Activated T-cell treated with anti-CD3 and anti-CD28 coated beads, Interleukin-2, amount 50 U/mL, for 24 hours (primary cell): ENCODE results near the gene GRM1.

Source experiments
- DNase-seq: peaks from one replicate; pipeline ENCODE4 v3.0.0-alpha.2; 2020
- H3K27ac Mint-ChIP-seq: 2 replicates; pipeline ENCODE4 v1.8.0; 2020; ENCODE audit warnings: mild to moderate bottlenecking, mixed read lengths
- H3K27me3 Mint-ChIP-seq: 2 replicates; pipeline ENCODE4 v1.8.0; 2020; ENCODE audit warnings: mixed read lengths
- H3K36me3 Mint-ChIP-seq: 2 replicates; pipeline ENCODE4 v1.8.0; 2020; ENCODE audit warnings: low read depth, mixed read lengths
- H3K4me1 Mint-ChIP-seq: 2 replicates; pipeline ENCODE4 v1.8.0; 2020; ENCODE audit warnings: low read depth, mixed read lengths
- H3K4me3 Mint-ChIP-seq: 2 replicates; pipeline ENCODE4 v1.8.0; 2020; ENCODE audit warnings: mild to moderate bottlenecking, moderate library complexity, mixed read lengths
- H3K9me3 Mint-ChIP-seq: 2 replicates; pipeline ENCODE4 v1.8.0; 2020; ENCODE audit warnings: mixed read lengths

Gene GRM1

DNA sequence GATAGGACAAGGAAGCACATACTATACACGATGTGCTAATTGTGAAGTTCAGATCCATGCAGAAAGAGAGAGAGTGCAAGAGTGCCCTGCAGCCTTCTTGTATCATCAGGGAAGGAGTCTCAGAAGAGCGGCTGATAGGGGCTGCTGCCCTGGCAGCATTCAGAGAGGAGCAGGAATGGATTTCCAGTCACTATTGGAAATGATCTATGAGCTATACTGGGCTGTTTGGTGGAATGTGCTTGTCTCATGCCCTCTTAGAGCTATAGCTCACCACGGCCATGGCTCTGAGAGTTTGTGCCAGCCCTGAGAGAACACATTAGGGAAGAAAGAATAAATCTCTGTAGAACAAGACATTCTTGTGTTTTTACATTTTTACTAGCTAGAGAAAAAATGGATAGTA, 302.2 kb downstream of the GRM1 start:
- no peak for DNase-seq
- no peaks in the 10 kb centered on the region for H3K36me3 Mint-ChIP-seq
- no peaks in the 10 kb centered on the region for H3K9me3 Mint-ChIP-seq
- no peaks in the 10 kb centered on the region for H3K27me3 Mint-ChIP-seq
- H3K4me1 Mint-ChIP-seq = no peaks in the 10 kb centered on the region
- no peak overlapping the region for H3K4me3 Mint-ChIP-seq
- no peak overlapping the region for H3K27ac Mint-ChIP-seq

DNA sequence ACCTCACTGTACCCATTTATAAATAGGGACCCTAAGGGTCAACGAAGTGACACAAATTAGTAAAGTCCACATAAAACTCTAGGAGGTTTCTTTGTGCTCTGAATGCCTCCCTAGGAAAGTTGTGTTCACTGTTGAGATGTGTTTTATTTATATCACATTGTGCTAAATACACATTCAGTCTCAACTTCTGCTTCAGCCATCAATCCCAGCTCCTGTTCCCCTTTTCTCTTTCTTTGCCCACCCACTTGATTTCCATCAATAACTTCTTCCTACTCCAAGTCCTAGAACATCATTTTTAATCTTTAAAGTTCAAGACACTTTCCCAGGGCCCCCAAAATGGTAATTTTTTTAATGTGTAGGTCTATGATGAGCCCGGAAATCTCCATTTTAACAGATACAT, 306.5 kb downstream of the GRM1 start:
- no peak for DNase-seq
- no peak overlapping the region for H3K27ac Mint-ChIP-seq
- H3K4me1 Mint-ChIP-seq = no peaks in the 10 kb centered on the region
- H3K4me3 Mint-ChIP-seq = no peak overlapping the region
- H3K36me3 Mint-ChIP-seq = no peaks in the 10 kb centered on the region
- no peaks in the 10 kb centered on the region for H3K9me3 Mint-ChIP-seq
- no peaks in the 10 kb centered on the region for H3K27me3 Mint-ChIP-seq

DNA sequence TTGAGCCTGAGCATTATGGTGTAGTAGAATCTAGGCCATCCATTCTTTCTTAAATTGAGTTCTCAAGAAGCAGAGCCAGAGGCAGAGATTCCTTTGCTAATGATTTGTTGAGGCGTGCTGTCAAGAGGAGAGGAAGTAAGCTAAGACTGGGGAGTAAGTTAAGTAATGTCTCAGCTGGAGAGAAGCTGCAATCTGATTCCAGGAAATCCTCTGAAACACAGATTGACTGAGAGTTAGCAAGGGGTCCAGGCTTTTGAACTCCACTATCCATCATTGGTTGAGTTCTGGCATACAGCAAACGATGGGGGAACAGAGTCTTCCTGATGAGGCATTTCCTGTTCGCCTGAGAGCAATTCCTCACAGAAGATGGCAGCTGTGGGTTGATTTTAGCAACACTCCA, 307.3 kb downstream of the GRM1 start:
- Mint-ChIP-seq H3K9me3 (no peaks in the 10 kb centered on the region), H3K27me3 (no peaks in the 10 kb centered on the region), H3K4me1 (no peaks in the 10 kb centered on the region), H3K27ac (no peak overlapping the region), H3K4me3 (no peak overlapping the region), H3K36me3 (no peaks in the 10 kb centered on the region)
- DNase-seq = no peak

DNA sequence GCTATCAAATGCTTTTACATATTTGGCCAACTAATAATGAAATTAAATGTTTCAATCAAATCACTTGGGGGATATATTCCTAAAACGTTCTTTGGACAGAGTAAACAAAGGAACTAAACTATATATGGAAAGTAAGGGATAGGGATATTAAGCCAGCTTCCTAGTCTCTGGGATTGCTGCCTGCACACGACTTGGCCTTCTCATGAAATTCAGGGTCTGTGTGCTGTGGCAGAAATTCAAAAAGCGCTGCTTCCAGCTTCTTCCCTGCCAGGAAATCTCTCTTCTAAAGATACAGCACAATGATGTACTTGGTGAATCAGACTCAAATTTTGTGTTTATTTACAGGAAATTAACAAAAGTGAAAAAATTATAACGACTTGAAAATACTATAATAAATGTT, 308.5 kb downstream of the GRM1 start:
- Mint-ChIP-seq H3K27ac (no peak overlapping the region), H3K4me1 (no peaks in the 10 kb centered on the region), H3K36me3 (no peaks in the 10 kb centered on the region), H3K4me3 (no peak overlapping the region), H3K27me3 (no peaks in the 10 kb centered on the region), H3K9me3 (no peaks in the 10 kb centered on the region)
- DNase-seq = no peak

DNA sequence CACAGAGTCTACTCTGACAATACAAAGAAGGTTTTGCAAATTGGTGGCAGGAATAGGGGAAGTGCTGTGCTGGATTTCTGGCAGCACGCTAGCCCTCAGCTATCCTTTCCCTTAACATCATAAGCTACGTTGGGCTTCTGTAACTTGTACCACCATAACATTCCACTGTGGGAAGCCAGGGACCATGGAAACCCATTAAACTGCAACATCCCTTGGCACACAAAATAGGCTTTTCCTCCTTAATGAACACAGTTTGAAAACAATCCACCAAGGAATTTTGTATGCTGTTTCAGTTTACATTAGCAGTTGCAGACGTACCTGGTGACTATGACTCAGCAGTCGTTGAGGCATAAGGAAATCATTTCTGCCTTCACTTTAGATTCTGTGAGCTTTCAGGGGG, 310.9 kb downstream of the GRM1 start:
- H3K4me3 Mint-ChIP-seq = no peak overlapping the region
- H3K27me3 Mint-ChIP-seq = peaks cover 6% of the 10 kb centered on the region
- DNase-seq = no peak
- no peak overlapping the region for H3K27ac Mint-ChIP-seq
- no peaks in the 10 kb centered on the region for H3K36me3 Mint-ChIP-seq
- no peaks in the 10 kb centered on the region for H3K4me1 Mint-ChIP-seq
- no peaks in the 10 kb centered on the region for H3K9me3 Mint-ChIP-seq

DNA sequence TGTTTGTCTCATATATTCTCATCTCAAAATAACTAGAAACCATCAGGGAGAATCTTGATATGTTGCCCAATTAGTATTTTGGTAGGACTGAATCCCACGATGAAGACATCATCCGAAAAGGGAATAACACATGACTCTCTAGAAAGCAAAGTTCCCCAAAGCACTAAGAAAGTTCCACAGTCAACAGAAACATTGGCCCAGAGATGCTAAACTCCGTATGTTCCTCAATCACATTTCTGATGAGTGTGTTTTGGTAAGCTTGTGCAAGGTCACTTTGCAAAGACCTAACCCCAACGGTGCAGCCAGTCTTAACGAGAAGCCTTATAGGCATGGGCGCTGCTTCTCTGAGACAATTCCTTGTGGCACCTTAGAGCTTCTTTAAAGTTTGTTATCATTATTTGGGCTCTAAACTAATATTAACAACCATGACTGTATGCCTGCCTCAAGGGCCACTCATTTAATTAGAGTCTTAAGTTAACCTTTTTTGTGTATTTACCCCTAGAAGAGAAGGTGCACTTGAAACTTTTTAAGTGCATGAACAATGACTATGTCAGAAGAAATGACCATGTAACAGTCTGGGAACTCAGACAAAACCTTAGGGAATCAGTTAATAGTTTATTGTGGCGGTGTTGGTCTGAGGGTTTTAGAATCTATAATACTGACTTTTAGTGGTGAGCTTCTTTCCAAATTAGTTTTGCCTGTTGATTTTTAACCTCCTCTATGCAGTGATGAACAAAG, 312.8 kb downstream of the GRM1 start:
- no peaks in the 10 kb centered on the region for H3K36me3 Mint-ChIP-seq
- H3K4me1 Mint-ChIP-seq = no peaks in the 10 kb centered on the region
- no peak overlapping the region for H3K4me3 Mint-ChIP-seq
- DNase-seq = no peak
- H3K27me3 Mint-ChIP-seq = peaks cover 6% of the 10 kb centered on the region
- no peak overlapping the region for H3K27ac Mint-ChIP-seq
- no peaks in the 10 kb centered on the region for H3K9me3 Mint-ChIP-seq

DNA sequence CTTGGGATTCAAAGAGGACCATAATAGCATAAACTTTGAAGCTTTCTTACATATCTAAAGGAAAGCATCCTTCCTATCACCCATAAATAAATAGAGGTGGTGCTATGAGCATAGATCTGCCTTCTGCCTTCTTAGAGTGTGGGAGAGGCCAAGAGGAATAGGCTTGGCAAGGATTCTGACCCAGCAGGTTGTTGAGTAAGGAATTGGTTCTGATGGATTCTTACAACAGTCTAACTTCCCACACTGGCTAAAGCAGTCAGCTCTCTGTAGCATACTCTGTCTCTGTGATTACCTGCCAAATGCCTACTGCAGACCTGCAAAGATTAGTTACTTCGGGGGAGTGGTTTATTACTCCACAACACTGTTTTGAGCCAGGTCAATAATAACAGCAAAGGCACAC, 316.7 kb downstream of the GRM1 start:
- Mint-ChIP-seq H3K36me3 (no peaks in the 10 kb centered on the region), H3K4me1 (no peaks in the 10 kb centered on the region), H3K9me3 (no peaks in the 10 kb centered on the region), H3K4me3 (no peak overlapping the region), H3K27me3 (peaks cover 6% of the 10 kb centered on the region), H3K27ac (no peak overlapping the region)
- no peak for DNase-seq

DNA sequence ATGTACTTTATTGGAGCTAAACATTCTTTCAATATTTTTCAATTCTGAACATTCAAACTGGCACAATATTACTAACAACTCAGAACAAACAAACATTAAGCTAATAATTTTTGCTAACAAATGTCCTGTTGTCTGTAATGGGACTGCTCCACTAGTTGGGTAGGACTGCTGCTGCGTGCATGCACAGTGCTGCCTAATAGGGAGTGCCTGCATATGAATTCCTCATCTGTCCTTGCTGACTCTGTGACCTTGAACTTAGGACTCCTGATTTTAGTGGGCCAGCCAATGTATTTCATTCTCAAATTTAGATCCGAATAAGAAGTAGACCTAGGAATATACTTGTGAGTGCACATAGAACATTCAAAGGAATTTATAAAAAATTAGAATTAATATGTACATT, 318.2 kb downstream of the GRM1 start:
- Mint-ChIP-seq H3K4me3 (no peak overlapping the region), H3K4me1 (no peaks in the 10 kb centered on the region), H3K27me3 (peaks cover 6% of the 10 kb centered on the region)

DNA sequence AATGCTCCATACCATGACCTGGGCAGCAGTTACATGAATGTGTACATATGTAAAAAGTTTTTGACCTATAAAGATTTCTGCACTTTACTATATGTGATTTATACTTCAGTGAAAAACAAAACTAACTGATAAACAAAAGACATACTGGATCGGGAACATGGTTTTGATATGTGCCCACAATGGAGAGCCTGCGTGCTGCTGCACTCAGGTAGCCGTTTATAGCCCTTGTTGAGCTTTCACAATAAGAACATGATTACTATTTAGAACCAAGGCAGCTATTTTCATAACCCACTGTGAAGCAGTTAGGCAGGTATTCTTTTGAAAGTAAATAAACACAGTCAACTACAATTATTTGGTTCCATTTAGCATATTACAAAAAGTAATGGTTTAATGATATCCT, 318.8 kb downstream of the GRM1 start:
- no peak overlapping the region for H3K4me3 Mint-ChIP-seq
- no peaks in the 10 kb centered on the region for H3K9me3 Mint-ChIP-seq
- H3K36me3 Mint-ChIP-seq = no peaks in the 10 kb centered on the region
- H3K27me3 Mint-ChIP-seq = peaks cover 6% of the 10 kb centered on the region
- H3K4me1 Mint-ChIP-seq = no peaks in the 10 kb centered on the region
- DNase-seq = no peak
- no peak overlapping the region for H3K27ac Mint-ChIP-seq

More for the DNA sequence above, 318.2 kb downstream of the GRM1 start:
- no peaks in the 10 kb centered on the region for H3K36me3 Mint-ChIP-seq
- no peak overlapping the region for H3K27ac Mint-ChIP-seq
- no peak for DNase-seq
- H3K9me3 Mint-ChIP-seq = no peaks in the 10 kb centered on the region

DNA sequence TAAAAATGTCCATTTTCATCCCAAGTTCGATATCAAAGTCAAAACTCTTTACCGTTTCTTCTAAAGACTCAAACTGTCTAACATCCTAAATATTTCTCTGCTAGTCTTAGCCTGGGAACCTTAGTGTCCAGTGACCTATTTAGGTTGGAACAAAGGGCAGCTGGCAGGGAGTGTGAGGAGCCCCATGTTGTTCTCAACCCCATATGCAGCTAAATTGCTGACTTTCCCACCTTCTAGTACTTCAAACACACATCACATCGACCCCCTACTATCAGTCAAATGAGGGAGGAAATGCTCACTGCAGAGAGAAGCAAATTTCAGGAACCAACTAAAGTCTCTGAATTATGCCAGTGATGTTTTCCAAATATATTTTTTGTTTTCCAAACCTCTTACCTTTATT, 322.2 kb downstream of the GRM1 start:
- H3K4me3 Mint-ChIP-seq = no peak overlapping the region
- H3K27ac Mint-ChIP-seq = no peak overlapping the region
- no peaks in the 10 kb centered on the region for H3K36me3 Mint-ChIP-seq
- no peaks in the 10 kb centered on the region for H3K4me1 Mint-ChIP-seq
- peaks cover 6% of the 10 kb centered on the region for H3K27me3 Mint-ChIP-seq
- no peak for DNase-seq
- no peaks in the 10 kb centered on the region for H3K9me3 Mint-ChIP-seq

DNA sequence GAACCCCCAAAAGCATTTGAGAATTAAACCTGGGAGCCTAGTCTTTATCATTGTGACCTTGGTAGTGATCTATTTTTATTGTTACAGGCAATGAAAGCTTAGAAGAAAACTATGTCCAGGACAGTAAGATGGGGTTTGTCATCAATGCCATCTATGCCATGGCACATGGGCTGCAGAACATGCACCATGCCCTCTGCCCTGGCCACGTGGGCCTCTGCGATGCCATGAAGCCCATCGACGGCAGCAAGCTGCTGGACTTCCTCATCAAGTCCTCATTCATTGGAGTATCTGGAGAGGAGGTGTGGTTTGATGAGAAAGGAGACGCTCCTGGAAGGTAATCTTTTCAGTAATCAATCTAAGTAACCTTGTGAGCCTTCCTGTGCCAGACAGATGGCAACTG, 323.3 kb downstream of the GRM1 start:
- H3K9me3 Mint-ChIP-seq = no peaks in the 10 kb centered on the region
- H3K27ac Mint-ChIP-seq = no peak overlapping the region
- DNase-seq = no peak
- H3K27me3 Mint-ChIP-seq = peaks cover 6% of the 10 kb centered on the region
- no peaks in the 10 kb centered on the region for H3K4me1 Mint-ChIP-seq
- no peak overlapping the region for H3K4me3 Mint-ChIP-seq
- H3K36me3 Mint-ChIP-seq = no peaks in the 10 kb centered on the region

DNA sequence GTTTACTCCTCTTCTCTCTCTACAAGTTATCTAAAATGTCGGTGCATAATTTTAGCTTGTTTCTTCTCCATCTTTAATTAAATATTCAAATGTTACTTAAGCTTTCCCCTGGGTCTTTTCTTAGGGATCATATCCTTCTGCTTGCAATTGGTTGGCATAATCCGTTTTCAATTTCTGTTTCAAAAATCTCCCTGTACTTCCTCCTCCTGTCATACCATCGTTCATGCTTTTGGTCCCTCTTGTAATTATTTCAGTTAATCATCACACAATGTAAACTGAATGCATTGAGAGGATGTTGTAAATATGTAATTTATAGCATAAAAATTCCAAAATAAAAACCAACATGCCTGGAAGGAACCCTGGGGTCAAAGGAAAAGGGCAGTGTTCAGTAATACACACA, 325.6 kb downstream of the GRM1 start:
- no peak overlapping the region for H3K4me3 Mint-ChIP-seq

DNA sequence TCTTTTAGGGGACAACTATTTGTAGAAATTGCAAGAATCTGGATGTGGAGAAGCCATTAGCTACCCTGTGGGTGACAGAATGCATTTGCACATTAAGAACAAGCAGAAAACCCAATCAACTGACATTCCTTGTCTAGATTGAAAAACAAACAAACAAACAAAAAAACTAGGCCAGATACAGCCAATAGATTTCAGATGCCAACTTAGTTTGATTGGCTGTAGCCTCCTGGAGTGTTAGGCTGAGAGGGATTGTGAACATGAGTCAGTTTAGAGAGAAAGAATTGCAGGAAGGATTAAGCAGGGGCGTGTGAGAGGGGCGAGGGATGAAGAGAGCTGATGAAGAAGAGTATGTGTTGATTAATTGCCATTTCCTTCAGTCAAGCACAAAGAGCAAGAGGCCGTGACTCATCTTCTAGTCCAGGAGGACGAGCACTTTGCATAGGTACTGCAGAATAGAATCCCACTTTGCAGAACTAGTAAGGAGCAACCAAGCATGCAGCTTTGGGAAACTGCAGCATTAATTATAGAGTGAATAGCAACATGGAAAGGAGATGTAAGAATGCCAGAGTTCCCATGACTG, 326.7 kb downstream of the GRM1 start:
- Mint-ChIP-seq H3K4me3 (no peak overlapping the region), H3K4me1 (peaks cover 13% of the 10 kb centered on the region), H3K27ac (no peak overlapping the region), H3K9me3 (no peaks in the 10 kb centered on the region), H3K27me3 (peaks cover 8% of the 10 kb centered on the region), H3K36me3 (no peaks in the 10 kb centered on the region)
- no peak for DNase-seq

More for the DNA sequence above, 325.6 kb downstream of the GRM1 start:
- Mint-ChIP-seq H3K27ac (no peak overlapping the region), H3K9me3 (no peaks in the 10 kb centered on the region), H3K36me3 (no peaks in the 10 kb centered on the region), H3K27me3 (peaks cover 8% of the 10 kb centered on the region), H3K4me1 (peaks cover 13% of the 10 kb centered on the region)
- DNase-seq = no peak

DNA sequence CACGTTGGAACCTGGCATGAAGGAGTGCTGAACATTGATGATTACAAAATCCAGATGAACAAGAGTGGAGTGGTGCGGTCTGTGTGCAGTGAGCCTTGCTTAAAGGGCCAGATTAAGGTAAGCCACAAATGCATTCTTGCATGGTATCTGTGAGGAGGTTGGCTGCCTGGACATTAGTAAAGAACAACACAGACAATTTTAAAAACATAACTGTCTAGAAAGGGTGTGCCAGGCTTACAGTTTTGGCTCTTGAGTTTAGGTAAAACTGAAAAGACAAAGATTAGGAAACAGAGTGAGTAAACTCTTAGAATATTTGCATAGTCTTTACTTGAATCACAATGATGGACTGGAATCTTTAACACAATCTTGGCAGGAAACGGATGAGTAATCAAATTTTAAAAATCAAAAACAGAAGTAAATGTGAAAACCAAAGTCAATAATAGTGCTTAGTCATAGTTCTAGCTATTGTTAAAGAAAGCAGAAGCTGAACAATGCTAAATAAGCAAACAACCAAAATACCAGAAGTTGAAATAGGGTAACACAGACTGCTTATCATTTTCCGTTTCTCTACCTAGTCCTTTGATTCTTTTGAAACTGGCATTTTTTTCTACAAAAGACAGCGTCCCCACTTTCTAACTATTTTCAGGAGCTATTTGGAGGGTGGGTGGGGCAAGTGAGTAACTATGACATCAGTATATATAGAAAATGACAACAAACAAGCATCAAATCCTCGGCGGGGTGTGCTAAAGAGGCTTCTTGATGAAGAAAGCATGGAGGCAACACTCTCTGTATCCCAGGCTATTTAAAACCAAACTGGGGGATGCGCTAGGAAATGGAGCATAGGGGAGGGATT, 328.9 kb downstream of the GRM1 start:
- DNase-seq = no peak
- Mint-ChIP-seq H3K27ac (peak overlapping the region; percentile 35), H3K9me3 (no peaks in the 10 kb centered on the region), H3K27me3 (peaks cover 8% of the 10 kb centered on the region), H3K4me1 (peaks cover 13% of the 10 kb centered on the region), H3K36me3 (no peaks in the 10 kb centered on the region), H3K4me3 (no peak overlapping the region)

DNA sequence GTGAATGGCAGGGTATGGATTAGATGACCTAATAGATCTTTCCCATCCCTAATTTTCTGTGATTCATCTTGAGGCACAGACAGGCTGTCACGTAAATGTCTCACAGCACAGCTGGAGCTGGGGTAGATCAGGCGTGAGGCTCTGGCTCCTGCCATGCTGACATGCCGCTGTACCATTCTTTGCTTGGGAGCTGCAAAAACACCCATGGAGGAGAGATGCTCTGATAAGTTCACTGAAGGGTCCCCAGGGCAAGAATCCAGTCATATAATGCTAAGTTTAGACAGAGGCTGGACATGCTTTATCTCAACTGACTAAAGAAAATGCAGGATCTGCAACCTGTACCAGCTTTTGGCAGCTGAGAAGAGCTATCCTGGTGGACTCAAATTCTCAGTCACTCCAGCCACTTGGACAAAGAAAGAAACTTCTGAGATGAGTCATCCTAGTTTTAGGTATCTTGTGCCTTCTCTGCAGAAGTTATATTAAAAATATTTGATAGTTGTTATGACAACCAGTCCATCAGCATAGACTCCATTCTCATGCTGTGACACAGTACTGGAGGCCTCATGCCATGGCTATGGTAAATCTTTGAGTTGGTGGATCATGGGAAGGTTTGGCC, 329.7 kb downstream of the GRM1 start:
- Mint-ChIP-seq H3K27me3 (peaks cover 8% of the 10 kb centered on the region), H3K36me3 (no peaks in the 10 kb centered on the region), H3K4me1 (peaks cover 13% of the 10 kb centered on the region), H3K27ac (no peak overlapping the region), H3K9me3 (no peaks in the 10 kb centered on the region), H3K4me3 (no peak overlapping the region)
- DNase-seq = no peak
